Colonic mucosa (tissue), 4 donors: ENCODE measurements around the gene CFL1. TPM values are rescaled to one million over a fixed set of nuclear protein-coding genes. Genes with fewer than 3 reads are reported as not detected.

Experiments used
- DNase-seq: peaks from one replicate; pipeline ENCODE4 v3.0.0-alpha.2; 2020
- H3K27ac ChIP-seq: fragments of 200-600 bp; one replicate; pipeline ENCODE4 v1.8.0; 2021
- H3K27me3 ChIP-seq: fragments of 200-600 bp; one replicate; pipeline ENCODE4 v1.8.0; 2021
- H3K36me3 ChIP-seq: fragments of 200-600 bp; one replicate; pipeline ENCODE4 v1.8.0; 2021
- H3K4me1 ChIP-seq: fragments of 200-600 bp; one replicate; pipeline ENCODE4 v1.8.0; 2021; ENCODE audit warnings: mild to moderate bottlenecking
- H3K4me3 ChIP-seq: fragments of 200-600 bp; one replicate; pipeline ENCODE4 v1.8.0; 2021
- H3K9ac ChIP-seq, 2 donors: one replicate each; pipeline ENCODE4 v1.7.0; 2013; ENCODE audit warnings: control low read depth in 2 of 2, low read depth in 2 of 2, low read length in 2 of 2
- H3K9me3 ChIP-seq: fragments of 200-600 bp; one replicate; pipeline ENCODE4 v1.8.0; 2021
- CTCF ChIP-seq: fragments of 200-600 bp; IDR thresholded peaks from one replicate; pipeline ENCODE4 v1.8.0; 2022; ENCODE audit warnings: antibody characterized with exemption, mild to moderate bottlenecking
- intact Hi-C: fragments of 100-400 bp; cut with DNase I; formaldehyde crosslinking; loops from one replicate; pipeline ENCODE4 v1.14.1; 2022
- total RNA-seq, 2 donors: library from RNA; stranded (reverse); fragmentation: NEBNext Ultra II Directional in 1 of 2; extraction: Animal tissue kit (Norgen Biotek cat#: 25700) in 1 of 2; gene quantifications; one replicate each; pipeline ENCODE4 v1.2.1, GENCODE V29; 2021
- donor health status: healthy.
- donor health status: DM: no; HTN: no; CAD: no.
- donor health status: DM: no; HTN: no; CAD: no.

The CFL1 gene
- total RNA-seq, 2 donors from 2014 or later: 1,832 to 1,932 TPM

- Histone ChIP-seq H3K4me3 (no peak overlapping the region), H3K9ac (no peak overlapping the region)
Observed at GRCh38 chr11:65883786-65884715, 26.1 kb upstream of the CFL1 start.

GRCh38 chr11:65883058-65883761 lies 25.2 kb upstream of the CFL1 start:
- no peak for DNase-seq
- H3K4me3 ChIP-seq: no peak overlapping the region
- no peak overlapping the region for H3K9ac ChIP-seq
- H3K27me3 ChIP-seq: no peaks in the 10 kb centered on the region
- H3K4me1 ChIP-seq: peaks cover 5% of the 10 kb centered on the region
- intact Hi-C loops: no loop called here
- H3K36me3 ChIP-seq: peaks cover 7% of the 10 kb centered on the region
- no peak overlapping the region for H3K27ac ChIP-seq
- no peaks in the 10 kb centered on the region for H3K9me3 ChIP-seq
- no peak for TF ChIP-seq CTCF

More at GRCh38 chr11:65883786-65884715, 26.1 kb upstream of the CFL1 start:
- Histone ChIP-seq H3K4me1 (peaks cover 5% of the 10 kb centered on the region), H3K36me3 (peaks cover 7% of the 10 kb centered on the region), H3K9me3 (no peaks in the 10 kb centered on the region), H3K27ac (no peak overlapping the region), H3K27me3 (no peaks in the 10 kb centered on the region)
- TF ChIP-seq CTCF: no peak
- no peak for DNase-seq
- intact Hi-C loops: no loop called here

- Histone ChIP-seq H3K36me3 (peaks cover 7% of the 10 kb centered on the region), H3K4me1 (no peaks in the 10 kb centered on the region), H3K4me3 (no peak overlapping the region), H3K9ac (no peak overlapping the region), H3K27ac (no peak overlapping the region), H3K27me3 (no peaks in the 10 kb centered on the region), H3K9me3 (no peaks in the 10 kb centered on the region)
- no peak for DNase-seq
- TF ChIP-seq CTCF: no peak
- intact Hi-C loops: no loop called here
Observed at GRCh38 chr11:65882120-65883057, 24.4 kb upstream of the CFL1 start.

GRCh38 chr11:65880844-65881421 lies 23.0 kb upstream of the CFL1 start:
- Histone ChIP-seq H3K9ac (no peak overlapping the region), H3K36me3 (peaks cover 7% of the 10 kb centered on the region), H3K27me3 (no peaks in the 10 kb centered on the region), H3K9me3 (no peaks in the 10 kb centered on the region), H3K4me3 (no peak overlapping the region), H3K4me1 (no peaks in the 10 kb centered on the region), H3K27ac (no peak overlapping the region)
- intact Hi-C loops: no loop called here
- no peak for DNase-seq
- TF ChIP-seq CTCF: no peak

GRCh38 chr11:65880027-65880426 lies 22.0 kb upstream of the CFL1 start:
- peaks cover 7% of the 10 kb centered on the region for H3K36me3 ChIP-seq
- H3K27me3 ChIP-seq: no peaks in the 10 kb centered on the region
- no peak overlapping the region for H3K27ac ChIP-seq
- DNase-seq: no peak
- intact Hi-C loops: no loop called here
- no peaks in the 10 kb centered on the region for H3K4me1 ChIP-seq
- no peak overlapping the region for H3K9ac ChIP-seq
- H3K4me3 ChIP-seq: no peak overlapping the region
- no peak for TF ChIP-seq CTCF
- H3K9me3 ChIP-seq: no peaks in the 10 kb centered on the region
